GM18951 (cell line): Measurements from ENCODE around the gene CACNA1H.

ENCODE experiments used
- POLR2A ChIP-seq: IDR thresholded peaks from 4 replicates; pipeline ENCODE4 v1.6.1; 2011; ENCODE audit warnings: mild to moderate bottlenecking; ENCODE audit not compliant: insufficient read length, insufficient read depth; ENCODE audit errors: extremely low read depth
- in situ Hi-C: fragments of 300-500 bp; cut with MboI; formaldehyde crosslinking; loops from one replicate; pipeline ENCODE4 v1.12.0; 2022; ENCODE audit warnings: low sequenced_read_pairs, mixed read lengths, inconsistent platforms; ENCODE audit not compliant: unreplicated experiment

The CACNA1H gene

DNA sequence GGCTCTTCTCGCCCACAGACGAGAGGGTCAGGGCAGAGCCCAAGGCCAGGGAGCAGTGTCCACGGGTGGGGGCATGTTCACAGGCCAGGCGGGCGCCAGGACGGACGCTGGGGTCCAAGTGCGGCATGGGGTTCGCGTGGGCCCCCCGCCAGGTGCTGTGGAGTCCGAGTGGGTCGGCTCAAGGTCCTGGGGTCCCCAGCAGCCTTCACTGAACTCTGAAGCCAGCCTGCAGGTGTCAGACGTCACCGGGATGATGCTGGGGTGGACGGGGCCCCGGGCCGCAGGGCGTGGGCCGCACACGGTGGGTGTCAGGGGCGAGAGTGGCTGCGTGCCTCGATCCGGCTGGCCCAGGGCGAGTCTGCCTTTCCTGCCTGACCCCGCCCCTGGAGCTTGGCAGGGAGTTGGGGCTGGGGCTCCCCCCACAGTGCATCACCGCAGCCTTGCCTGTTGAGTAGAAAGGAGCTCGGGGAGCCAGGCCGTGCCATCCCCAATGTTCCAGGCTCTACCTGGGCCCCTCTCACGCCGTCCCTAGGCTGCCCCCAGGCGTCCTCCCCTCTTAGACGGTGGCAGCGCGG lies 19.0 kb downstream of the CACNA1H start:
- in situ Hi-C loops: no loop called here
- no peak for TF ChIP-seq POLR2A

DNA sequence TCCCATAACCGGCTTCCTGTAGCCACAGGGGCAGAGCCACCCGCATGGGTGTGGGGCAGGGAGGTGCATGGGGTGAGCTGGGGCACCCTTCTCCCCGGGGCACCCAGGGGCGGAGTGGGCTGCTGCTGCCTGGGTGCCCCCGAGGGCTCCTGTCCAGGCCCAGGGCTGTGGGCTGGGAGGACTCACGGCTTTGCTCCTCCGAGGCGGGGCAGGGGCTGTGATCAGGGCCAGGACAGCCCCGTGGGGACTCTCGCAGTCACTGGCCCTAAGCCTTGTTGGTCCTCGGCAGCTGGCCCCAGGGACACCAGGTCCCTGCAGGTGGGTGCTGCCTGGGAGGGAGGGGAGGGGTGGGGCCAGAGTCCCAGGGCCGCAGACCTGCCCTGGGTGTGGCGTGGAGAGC lies 19.7 kb downstream of the CACNA1H start:
- in situ Hi-C loops: no loop called here
- no peak for TF ChIP-seq POLR2A

GRCh38 chr16:1173788-1174451 lies 21.0 kb downstream of the CACNA1H start:
- in situ Hi-C loops: no loop called here
- no peak for TF ChIP-seq POLR2A

GRCh38 chr16:1174477-1175357 lies 21.8 kb downstream of the CACNA1H start:
- in situ Hi-C loops: no loop called here
- no peak for TF ChIP-seq POLR2A

DNA sequence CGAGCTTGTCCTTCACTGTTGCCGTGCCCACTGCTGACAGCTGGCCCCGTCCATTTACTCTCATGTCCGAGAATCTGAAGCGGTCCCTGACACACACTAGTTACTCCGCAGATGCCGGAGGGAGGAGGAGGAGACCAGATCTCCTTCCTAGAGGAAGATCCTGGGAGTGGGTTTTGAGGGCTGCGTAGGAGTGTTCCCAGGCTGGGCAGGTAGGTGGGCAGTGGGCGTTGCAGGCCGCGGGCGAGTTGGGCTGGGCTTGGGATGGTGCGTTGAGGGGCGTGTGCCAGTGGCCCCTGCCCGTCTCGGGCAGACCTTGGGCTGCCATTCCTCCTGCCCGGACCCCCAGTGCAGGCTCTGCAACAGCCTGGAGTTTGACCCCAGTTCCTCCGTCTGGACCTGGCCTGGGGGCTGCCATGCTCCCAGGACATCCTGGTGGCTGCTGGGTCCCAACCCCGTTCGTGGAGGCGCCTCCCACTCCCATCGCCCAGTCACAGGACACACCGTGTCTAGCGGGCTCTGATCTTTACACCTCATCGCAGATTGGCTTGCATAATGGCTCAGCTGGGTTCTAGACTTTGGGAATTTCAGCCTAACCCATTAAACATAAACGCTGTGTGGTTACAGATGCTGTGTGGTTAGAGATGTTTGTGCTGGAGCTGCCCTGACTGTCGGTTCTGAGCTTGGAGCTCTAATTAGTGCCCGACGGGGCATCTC lies 22.8 kb downstream of the CACNA1H start:
- TF ChIP-seq POLR2A: no peak
- in situ Hi-C loops: no loop called here

DNA sequence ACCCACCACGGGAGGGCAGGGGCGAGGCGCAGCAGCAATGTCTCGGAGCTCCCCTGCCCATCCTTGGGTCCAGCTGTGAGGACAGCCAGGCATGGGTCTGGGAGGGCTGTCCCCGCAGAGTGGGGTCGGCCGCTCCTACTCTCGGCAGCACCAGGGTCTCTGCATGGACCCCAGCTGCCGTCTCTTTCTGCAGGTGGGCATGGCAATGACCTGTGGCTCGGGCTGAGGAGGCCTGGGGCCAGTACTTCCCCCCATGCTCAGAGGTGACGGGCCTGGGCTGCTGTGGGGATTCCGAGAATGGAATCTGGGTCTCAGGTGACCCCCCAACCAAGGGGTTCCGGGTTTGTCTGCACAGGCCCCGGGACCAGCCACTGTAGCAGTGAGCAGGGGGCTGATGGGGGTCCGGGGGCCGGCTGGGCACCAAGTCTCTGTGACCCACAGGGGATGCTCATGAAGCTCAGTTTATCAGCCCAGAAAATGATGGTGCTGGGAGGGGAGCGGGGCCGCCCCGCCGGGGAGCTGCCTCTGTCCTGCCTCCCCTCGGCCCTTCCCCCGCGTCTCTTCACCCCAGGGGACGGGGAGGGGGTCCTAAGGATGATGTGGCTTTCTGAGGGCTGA lies 23.5 kb downstream of the CACNA1H start:
- in situ Hi-C loops: no loop called here
- TF ChIP-seq POLR2A: no peak

- no peak for TF ChIP-seq POLR2A
- in situ Hi-C loops: no loop called here
Measured at GRCh38 chr16:1177053-1177452, 24.1 kb downstream of the CACNA1H start.

- TF ChIP-seq POLR2A: no peak
- in situ Hi-C loops: no loop called here
Measured at GRCh38 chr16:1177750-1178149, 24.8 kb downstream of the CACNA1H start.

GRCh38 chr16:1178295-1178910 lies 25.5 kb downstream of the CACNA1H start:
- in situ Hi-C loops: no loop called here
- no peak for TF ChIP-seq POLR2A

DNA sequence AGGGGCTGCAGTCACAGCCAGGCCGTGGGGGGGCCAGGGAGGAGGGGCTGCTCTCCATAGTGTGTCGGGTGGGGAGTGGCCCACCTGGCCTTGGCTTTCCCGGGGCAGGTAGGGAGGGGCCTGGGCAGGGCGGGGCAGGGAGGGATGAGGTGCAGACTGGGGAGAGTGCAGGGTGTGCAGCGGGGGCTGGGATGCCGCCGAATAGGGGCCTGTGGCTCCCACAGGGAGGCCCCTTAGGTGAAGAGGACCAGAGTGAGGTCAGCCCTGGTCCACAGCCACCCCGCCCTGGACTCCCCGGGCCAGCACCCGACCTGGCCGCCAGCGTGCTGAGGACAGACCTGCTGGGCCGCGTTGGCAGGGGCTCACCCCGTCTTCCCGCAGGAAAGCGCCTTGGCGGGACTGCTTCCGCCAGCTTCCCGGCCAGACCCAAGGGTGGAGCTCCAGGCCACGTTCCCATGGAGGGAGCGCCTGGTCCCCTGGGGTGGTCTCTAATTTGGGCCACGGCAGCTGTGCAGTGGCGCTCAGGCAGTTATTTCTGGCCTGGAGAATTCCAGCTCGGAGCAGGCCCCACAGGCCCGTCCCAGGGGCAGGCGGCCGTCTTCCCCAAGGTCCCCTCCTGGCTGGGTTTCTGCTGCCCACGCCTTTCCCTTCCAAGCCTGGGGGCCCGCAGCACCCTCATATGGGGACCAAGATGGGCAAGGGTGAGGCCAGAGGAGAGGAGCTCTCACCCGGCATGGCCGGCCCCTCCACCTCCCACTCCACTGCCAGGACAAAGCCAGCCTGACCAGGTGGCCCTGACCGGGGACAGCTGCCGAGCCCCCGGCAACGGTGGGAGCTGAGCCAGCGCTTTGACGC lies 27.9 kb downstream of the CACNA1H start:
- in situ Hi-C loops: no loop called here
- no peak for TF ChIP-seq POLR2A

DNA sequence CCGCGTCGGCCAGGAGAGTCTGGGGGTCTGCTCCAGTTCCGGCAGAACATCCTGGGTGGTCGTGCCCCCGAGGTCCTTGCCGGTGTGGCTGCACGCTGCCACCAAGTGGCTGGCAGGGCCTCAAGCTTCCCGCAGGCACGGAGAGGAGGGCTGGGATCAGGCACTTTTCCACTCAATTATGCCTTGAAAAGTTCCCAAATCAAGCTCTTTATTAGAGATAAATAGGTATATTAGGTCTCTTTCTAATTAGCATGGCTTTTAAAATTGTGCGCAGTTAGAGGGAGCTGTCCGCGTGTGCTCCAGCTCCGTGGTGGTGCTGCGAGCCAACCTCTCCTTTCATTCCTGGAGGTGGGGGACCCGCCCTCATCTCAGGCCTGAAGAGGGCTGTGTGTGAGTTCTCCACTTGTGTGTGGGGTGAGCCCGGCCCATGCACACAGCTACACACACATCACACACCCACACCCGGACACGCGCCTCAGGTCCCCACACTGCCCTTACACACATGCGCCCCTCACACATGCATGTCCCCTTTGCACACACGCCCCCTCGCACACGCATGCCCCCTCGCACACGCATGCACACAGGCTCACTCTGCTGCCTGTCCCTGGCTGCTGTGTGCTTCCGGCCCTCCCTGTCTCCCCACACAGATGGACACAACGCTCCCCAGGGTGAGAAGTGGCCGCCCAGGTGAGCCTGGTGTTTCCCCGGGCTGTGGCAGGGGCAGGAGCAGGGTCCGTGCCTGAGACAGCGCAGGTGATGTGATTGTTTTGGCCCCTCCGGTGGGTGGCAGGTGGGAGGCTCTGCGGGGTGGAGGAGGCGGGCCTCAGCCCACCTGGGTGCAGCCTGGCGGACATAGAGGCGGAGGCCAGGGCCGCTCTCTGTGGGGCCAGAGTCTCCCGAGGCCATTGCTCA lies 28.8 kb downstream of the CACNA1H start:
- TF ChIP-seq POLR2A: no peak
- in situ Hi-C loops: no loop called here

DNA sequence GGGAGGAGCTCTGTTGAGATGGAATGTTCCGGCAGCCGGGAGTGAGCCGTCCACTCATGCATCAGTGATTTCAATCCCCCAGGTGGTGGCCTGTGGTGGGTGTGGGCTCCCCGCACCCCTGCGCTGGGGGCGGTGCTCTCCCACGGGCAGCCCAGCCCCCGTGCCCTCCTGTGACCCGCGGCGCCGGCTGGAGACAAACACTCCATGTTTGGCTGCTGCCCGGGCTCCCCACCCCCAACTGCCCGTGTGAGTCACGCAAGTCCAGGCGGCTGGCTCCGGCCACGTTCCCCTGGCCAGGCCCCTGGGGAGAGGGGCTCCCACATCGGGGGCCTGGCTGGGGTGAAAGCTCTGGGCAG lies 29.4 kb downstream of the CACNA1H start:
- in situ Hi-C loops: no loop called here
- no peak for TF ChIP-seq POLR2A
